PC-9 (cell line): ENCODE data around the gene IGIP. TPM values are rescaled to one million over a fixed set of nuclear protein-coding genes. Genes with fewer than 3 reads are reported as not detected.

Experiments used
- BruUV-seq: library from RNA; stranded (reverse); fragments of 400-500 nt; replicated peaks from 2 replicates; lab custom pipeline; 2021; lab: Mats Ljungman, UMichigan
- CTCF ChIA-PET: fragments of 300-600 bp; sonication (Branson Sonifier 250); formaldehyde crosslinking; loops from one replicate; lab custom pipeline; 2022; ENCODE audit warnings: antibody characterized with exemption; lab: Charles Lee
- POLR2A ChIA-PET: fragments of 300-600 bp; sonication (Branson Sonifier 250); formaldehyde crosslinking; loops from one replicate; lab custom pipeline; 2022; ENCODE audit warnings: antibody characterized with exemption; ENCODE audit not compliant: unreplicated experiment; lab: Charles Lee
- DNase-seq, 2 experiments: peaks; one replicate each; pipeline versions ENCODE4 v3.0.0 to v3.0.0-alpha.2; 2015 to 2022; ENCODE audit warnings: mixed read lengths in 1 of 2
- H2AFZ ChIP-seq: fragments of 200-600 bp; sonication (generic); 2 replicates; pipeline ENCODE4 v1.8.1; 2017; ENCODE audit warnings: antibody characterized with exemption
- H3F3A ChIP-seq: fragments of 200-600 bp; sonication (generic); 2 replicates; pipeline ENCODE4 v1.8.1; 2017; ENCODE audit warnings: antibody characterized with exemption, mild to moderate bottlenecking, low read depth; ENCODE audit not compliant: insufficient read depth
- H3K27ac ChIP-seq: fragments of 200-600 bp; sonication (generic); 2 replicates; pipeline ENCODE4 v1.6.1; 2016; ENCODE audit warnings: mixed run types
- H3K27me3 ChIP-seq: fragments of 200-600 bp; sonication (generic); 2 replicates; pipeline ENCODE4 v1.6.1; 2016; ENCODE audit warnings: low read depth, mixed run types; ENCODE audit not compliant: insufficient read depth
- H3K36me3 ChIP-seq: fragments of 200-600 bp; sonication (generic); 2 replicates; pipeline ENCODE4 v1.6.1; 2016; ENCODE audit warnings: low read depth, mixed run types
- H3K4me1 ChIP-seq: fragments of 200-600 bp; sonication (generic); replicated peaks from 2 replicates; pipeline ENCODE4 v1.6.1; 2016; ENCODE audit warnings: mixed run types; ENCODE audit not compliant: insufficient read depth
- H3K4me2 ChIP-seq: fragments of 200-600 bp; sonication (generic); 2 replicates; pipeline ENCODE4 v1.6.1; 2017; ENCODE audit warnings: mixed run types
- H3K4me3 ChIP-seq: fragments of 200-600 bp; sonication (generic); 2 replicates; pipeline ENCODE4 v1.6.1; 2016; ENCODE audit warnings: mixed run types
- H3K79me2 ChIP-seq: fragments of 200-600 bp; sonication (generic); 2 replicates; pipeline ENCODE4 v1.6.1; 2017; ENCODE audit warnings: low read depth, mixed run types
- H3K9me2 ChIP-seq: fragments of 200-600 bp; sonication (generic); 2 replicates; pipeline ENCODE4 v1.8.1; 2017; ENCODE audit warnings: mild to moderate bottlenecking; ENCODE audit not compliant: insufficient read depth
- H3K9me3 ChIP-seq: fragments of 200-600 bp; sonication (generic); 2 replicates; pipeline ENCODE4 v1.8.1; 2016; ENCODE audit warnings: low read depth; ENCODE audit not compliant: insufficient read depth
- H4K20me1 ChIP-seq: fragments of 200-600 bp; sonication (generic); 2 replicates; pipeline ENCODE4 v1.8.1; 2017; ENCODE audit not compliant: insufficient read depth
- CTCF ChIP-seq: fragments of 200-600 bp; sonication (generic); conservative IDR thresholded peaks from 2 replicates; pipeline ENCODE4 v1.6.1; 2017; ENCODE audit warnings: mixed run types, antibody characterized with exemption, mild to moderate bottlenecking, moderate library complexity
- EZH2 ChIP-seq: fragments of 200-600 bp; sonication (generic); IDR thresholded peaks from 2 replicates; pipeline ENCODE4 v1.8.0; 2017; ENCODE audit warnings: antibody characterized with exemption, low read depth
- intact Hi-C: fragments of 100-400 bp; cut with micrococcal nuclease; formaldehyde crosslinking; loops from one replicate; pipeline ENCODE4 v1.10.0; 2022; ENCODE audit not compliant: unreplicated experiment
- total RNA-seq: library from RNA; stranded (reverse); gene quantifications from 2 replicates; pipeline ENCODE4 v1.2.3, GENCODE V29; 2021

The IGIP gene
- total RNA-seq, 1 experiment from 2014 or later = 6.2 TPM

DNA sequence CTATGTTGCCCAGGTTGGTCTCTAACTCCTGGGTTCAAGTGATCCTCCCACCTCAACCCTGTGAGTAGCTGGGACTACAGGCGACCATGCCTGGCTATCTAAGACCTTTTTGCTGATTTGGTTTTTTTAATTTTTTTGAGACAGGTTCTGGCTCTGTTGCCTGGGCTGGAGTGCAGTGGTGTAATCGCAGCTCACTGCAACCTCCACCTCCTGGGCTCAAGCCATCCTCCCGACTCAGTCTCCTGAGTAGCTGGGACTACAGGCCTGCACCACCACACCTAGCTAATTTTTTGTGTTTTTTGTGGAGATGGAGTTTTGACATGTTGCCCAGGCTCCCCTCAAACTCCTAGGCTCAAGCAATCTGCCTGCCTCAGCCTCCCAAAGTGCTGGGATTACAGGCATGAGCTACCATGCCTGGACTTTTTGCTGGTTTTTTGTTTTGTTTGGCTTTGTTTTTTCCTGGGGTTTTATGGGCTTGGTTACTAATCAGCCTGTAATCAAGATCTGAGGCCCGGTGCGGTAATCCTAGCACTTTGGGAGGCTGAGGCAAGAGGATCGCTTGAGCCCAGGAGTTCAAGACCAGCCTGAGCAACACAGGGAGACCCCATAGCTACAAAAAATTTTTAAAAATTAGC lies 52.9 kb downstream of the IGIP start:
- H4K20me1 ChIP-seq = no peaks in the 10 kb centered on the region
- no peaks in the 10 kb centered on the region for H3K9me2 ChIP-seq
- ChIA-PET POLR2A (no interaction called here), CTCF (interaction anchor here (0.6 to 0.7 kb wide), 2 partner anchors 63 to 541 kb away, joined by 4 to 13 read pairs; no protein-coding TSS in a partner anchor)
- H3K27ac ChIP-seq = no peak overlapping the region
- H2AFZ ChIP-seq = no peak overlapping the region
- H3K9me3 ChIP-seq = no peaks in the 10 kb centered on the region
- H3K4me3 ChIP-seq = no peak overlapping the region
- H3K27me3 ChIP-seq = no peaks in the 10 kb centered on the region
- intact Hi-C loops = loop anchor here (5.0 kb wide), 3 partner anchors 64 to 544 kb away; no protein-coding TSS in a partner anchor
- TF ChIP-seq CTCF = no peak
- no peak for TF ChIP-seq EZH2
- H3K4me1 ChIP-seq = peaks cover 22% of the 10 kb centered on the region
- H3K4me2 ChIP-seq = no peak overlapping the region; the same call in 1 of the 2 replicates
- peaks cover 18% of the 10 kb centered on the region for H3F3A ChIP-seq
- H3K79me2 ChIP-seq = no peaks in the 10 kb centered on the region
- DNase-seq = no peak
- no TSS peak for BruUV-seq
- H3K36me3 ChIP-seq = no peaks in the 10 kb centered on the region

Other genes starting within 250 kb of the IGIP start
- not detected in 2 replicates for gene NRG2, start 82.6 kb upstream of the IGIP start, total RNA-seq
- 13.6 and 17.9 TPM in 2 replicates for gene PURA, start 11.8 kb upstream of the IGIP start, total RNA-seq
- gene CYSTM1, start 49.3 kb downstream of the IGIP start, total RNA-seq = 27.2 and 29.8 TPM in 2 replicates
- gene PFDN1, start 177.2 kb downstream of the IGIP start, total RNA-seq = 62.7 and 69.1 TPM in 2 replicates
- 8.5 and 9.0 TPM in 2 replicates for gene HBEGF, start 220.7 kb downstream of the IGIP start, total RNA-seq
- 0.20 and 0.53 TPM in 2 replicates for gene SLC4A9, start 234.3 kb downstream of the IGIP start, total RNA-seq